Measurements from ENCODE around the gene GANAB. TPM values are rescaled to one million over a fixed set of nuclear protein-coding genes. Genes with fewer than 3 reads are reported as not detected.
A peak's percentile ranks its signal among the peaks of the same experiment; 100 is the strongest.

GANAB gene
- polyA plus RNA-seq, 3 donors from 2014 or later: 135 to 246 (median 167) TPM

DNA sequence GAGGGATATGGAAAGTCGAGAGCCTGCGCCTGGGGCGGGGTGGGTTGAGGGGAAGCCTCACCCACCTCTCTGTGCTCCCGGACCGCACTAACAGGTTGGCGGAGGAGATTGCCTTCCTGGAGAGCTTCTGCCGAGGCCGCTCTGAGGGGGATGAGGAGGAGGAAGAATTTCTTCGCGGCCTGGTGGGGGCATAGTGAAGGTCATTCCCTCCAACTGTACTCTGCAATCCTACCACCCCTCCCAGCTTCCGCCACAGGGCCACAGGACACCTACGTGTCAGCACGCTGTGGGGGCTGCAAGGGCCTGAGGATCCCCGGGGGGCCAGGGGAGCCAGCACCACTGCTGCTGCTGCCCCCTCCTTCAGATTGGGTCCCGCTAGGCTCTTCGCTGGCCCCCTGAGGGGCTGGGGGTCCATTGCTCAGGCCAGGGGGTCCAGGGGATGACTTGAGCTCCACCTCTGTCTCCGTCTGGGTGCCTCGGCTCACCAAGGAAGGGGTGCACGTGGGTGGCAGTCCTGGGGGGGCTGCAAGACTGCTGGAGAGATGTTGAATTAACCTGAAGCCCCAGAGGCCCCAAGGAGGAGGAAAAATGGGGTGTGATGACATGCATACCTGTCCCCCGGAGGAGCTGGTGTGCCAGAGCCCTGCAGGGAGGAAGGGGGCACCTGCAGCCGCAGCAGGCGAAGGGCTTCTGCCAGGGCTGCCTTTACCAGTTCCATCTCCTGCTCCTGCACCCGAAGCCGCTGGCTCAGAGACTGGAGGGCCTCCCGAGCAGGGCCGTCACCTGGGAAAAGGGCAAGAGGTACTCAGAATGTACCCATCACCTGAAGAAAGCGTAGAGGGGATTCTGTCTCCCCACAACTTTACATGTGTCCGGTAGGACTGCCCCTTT, 35.4 kb downstream of the GANAB start:
- peak overlapping the region; percentile 93 to 99 (median 94) for H3K4me3 Mint-ChIP-seq
- H3K27ac Mint-ChIP-seq: peak overlapping the region; percentile 94 to 99 (median 96)
- peaks cover 5 to 18% (median 11%) of the 10 kb centered on the region in 3 donors for H3K36me3 Mint-ChIP-seq
- peaks cover 22 to 31% of the 10 kb centered on the region in 2 donors for H3K4me1 Mint-ChIP-seq
- no peak for DNase-seq
- H3K9me3 Mint-ChIP-seq: no peaks in the 10 kb centered on the region
- peaks cover 0 to 9% (median 3%) of the 10 kb centered on the region in 3 donors for H3K27me3 Mint-ChIP-seq (ENCODE audit: low read depth in 3 of 3)

DNA sequence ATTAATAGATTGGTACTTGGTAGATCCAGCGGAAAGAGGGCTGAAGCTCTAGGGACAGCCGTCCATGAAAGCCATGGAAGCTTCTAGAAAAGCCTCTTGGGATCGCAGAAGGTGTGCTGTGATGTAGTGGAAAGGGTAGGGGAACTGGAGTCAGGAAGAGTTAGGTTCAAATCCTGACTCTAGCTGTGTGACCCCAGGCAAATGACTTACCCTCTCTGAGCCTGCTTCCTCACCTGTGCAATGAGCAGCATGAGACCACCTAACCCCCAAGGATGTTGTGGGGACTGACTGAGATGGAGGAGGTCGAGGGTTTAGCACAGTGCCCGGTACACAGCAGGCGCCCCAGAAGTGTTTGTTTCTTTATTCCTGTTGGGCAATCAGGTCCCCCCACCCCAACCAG, 36.0 kb downstream of the GANAB start:
- Mint-ChIP-seq H3K27ac (peak overlapping the region; percentile 64 to 98 (median 80)), H3K27me3 (ENCODE audit: low read depth in 3 of 3) (peaks cover 0 to 9% (median 3%) of the 10 kb centered on the region in 3 donors), H3K9me3 (no peaks in the 10 kb centered on the region), H3K4me1 (peaks cover 22 to 31% of the 10 kb centered on the region in 2 donors), H3K4me3 (peak overlapping the region; percentile 44 to 73 (median 66)), H3K36me3 (peaks cover 5 to 19% (median 11%) of the 10 kb centered on the region in 3 donors)
- no peak for DNase-seq

DNA sequence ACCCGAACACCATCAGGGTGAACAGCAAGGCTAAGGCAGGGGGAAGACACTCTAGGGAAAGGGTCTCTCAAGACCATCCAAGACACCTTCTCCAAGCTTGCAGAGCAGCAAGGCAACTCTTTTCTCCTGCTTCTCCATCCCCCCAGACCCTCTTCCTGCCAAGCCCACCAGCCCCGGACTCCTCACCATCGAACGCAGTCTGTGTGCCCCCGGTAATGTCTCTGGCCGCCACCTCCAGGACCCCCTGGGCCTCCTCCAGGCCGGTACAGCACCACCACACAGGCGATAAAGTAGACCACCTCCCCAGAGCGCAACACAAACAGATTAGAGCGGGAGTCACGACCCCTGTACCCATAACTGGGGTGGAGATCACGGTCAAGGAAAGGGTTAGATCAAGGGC, 37.6 kb downstream of the GANAB start:
- Mint-ChIP-seq H3K4me1 (peaks cover 22 to 34% of the 10 kb centered on the region in 2 donors), H3K27me3 (ENCODE audit: low read depth in 3 of 3) (peaks cover 0 to 9% (median 3%) of the 10 kb centered on the region in 3 donors), H3K4me3 (peak overlapping the region in 1 of 5 donors; percentile 25), H3K9me3 (no peaks in the 10 kb centered on the region), H3K36me3 (peaks cover 5 to 22% (median 16%) of the 10 kb centered on the region in 3 donors), H3K27ac (peak overlapping the region in 3 of 6 donors; percentile 13 to 39 (median 34))
- DNase-seq: no peak

DNA sequence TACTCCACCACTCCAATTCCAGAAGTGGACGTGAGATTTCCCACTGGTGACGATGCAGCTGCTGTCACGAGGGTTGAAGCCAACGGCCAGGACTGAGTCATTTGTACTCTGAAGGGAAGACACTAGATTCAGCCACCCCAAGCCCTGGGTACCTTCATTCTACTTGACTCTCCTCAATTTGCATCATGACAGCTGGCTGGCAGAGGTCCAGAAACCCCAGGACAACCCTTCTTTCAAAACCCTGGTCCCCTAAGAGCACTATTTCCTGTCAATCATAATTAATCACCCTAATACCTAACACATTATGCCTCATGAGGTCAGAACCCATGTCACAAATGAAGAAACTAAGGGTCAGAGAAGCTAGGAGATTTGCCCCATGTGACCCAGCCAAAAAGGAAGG, 38.7 kb downstream of the GANAB start:
- Mint-ChIP-seq H3K9me3 (no peaks in the 10 kb centered on the region), H3K4me1 (peaks cover 31 to 38% of the 10 kb centered on the region in 2 donors), H3K27me3 (ENCODE audit: low read depth in 3 of 3) (peaks cover 0 to 7% (median 3%) of the 10 kb centered on the region in 3 donors), H3K27ac (peak overlapping the region in 1 of 6 donors; percentile 72), H3K4me3 (no peak overlapping the region), H3K36me3 (peaks cover 5 to 28% (median 22%) of the 10 kb centered on the region in 3 donors)
- no peak for DNase-seq

DNA sequence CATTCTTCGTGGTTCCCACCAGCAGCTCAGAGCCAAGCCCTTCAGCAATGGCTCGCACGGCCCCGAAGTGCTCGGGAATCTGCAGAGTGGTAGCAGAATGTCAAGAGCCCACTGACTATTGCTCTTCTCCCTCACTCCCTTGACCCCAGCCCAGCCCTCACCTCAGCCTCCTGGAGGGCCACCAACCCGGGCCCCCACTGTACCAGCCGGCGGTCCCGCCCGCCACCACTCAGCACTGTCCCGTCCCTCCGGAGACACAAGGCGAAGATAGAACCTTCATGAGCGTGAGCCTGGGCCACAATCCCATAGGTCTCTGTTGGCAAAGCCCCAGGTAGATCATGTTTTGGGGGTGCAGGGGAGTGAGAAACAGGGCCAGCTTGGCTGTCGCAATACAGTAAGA, 40.5 kb downstream of the GANAB start:
- Mint-ChIP-seq H3K4me1 (peaks cover 27 to 34% of the 10 kb centered on the region in 2 donors), H3K27ac (no peak overlapping the region), H3K36me3 (peaks cover 5 to 31% (median 25%) of the 10 kb centered on the region in 3 donors), H3K9me3 (no peaks in the 10 kb centered on the region), H3K27me3 (ENCODE audit: low read depth in 3 of 3) (peaks cover 5 to 7% (median 6%) of the 10 kb centered on the region in 3 donors), H3K4me3 (no peak overlapping the region)
- no peak for DNase-seq

DNA sequence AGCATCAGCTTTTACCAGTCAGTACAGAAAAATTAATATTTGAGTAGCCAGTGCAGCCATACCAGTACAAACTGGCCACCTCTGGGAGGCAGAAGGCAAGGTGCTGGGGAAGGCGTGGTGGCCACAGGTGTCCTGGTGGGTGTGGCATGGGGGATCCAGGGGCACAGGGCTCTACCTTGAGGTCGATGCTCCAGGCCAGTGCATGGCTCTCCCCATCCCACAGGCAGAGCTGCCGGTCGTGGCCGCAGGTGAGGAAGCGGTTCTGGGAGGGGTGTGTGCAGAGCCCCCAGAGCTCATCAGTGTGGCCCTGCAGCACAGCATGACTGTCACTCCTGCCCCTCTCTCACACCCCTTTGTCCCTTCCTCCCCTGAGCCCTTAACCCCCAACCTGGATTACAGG, 40.9 kb downstream of the GANAB start:
- Mint-ChIP-seq H3K4me1 (peaks cover 30 to 35% of the 10 kb centered on the region in 2 donors), H3K36me3 (peaks cover 4 to 31% (median 25%) of the 10 kb centered on the region in 3 donors), H3K9me3 (no peaks in the 10 kb centered on the region), H3K27me3 (ENCODE audit: low read depth in 3 of 3) (peaks cover 5 to 7% (median 6%) of the 10 kb centered on the region in 3 donors), H3K27ac (no peak overlapping the region), H3K4me3 (no peak overlapping the region)
- DNase-seq: no peak

DNA sequence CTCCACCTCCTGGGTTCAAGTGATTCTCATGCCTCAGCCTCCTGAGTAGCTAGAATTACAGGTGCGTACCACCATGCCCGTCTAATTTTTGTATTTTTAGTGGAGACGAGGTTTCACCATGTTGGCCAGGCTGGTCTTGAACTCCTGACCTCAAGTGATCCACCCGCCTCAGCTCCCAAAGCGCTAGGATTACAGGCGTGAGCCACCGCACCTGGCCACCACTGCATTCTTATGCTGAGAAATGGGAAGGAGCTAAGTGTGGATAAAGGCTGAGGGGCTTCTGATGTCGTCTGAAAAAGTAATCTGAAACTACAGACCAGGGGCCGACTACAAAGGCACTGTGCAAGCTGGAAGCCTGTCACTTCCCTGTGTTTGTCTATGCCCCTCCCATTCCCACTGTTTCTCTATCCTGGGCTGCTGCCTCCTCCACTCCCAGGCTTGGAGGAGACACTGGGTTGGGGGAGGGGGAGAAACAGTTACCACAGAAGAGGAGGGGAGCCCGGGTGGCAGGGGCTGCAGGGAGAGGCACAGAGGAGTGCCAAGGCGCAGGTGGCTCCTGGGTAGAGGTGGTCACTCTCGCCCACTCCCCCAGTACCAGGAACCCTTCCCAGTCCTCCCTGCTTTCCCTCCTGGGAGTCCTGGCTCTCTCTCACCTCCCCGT, 41.8 kb downstream of the GANAB start:
- no peak for DNase-seq
- peak overlapping the region in 1 of 6 donors; percentile 61 for H3K27ac Mint-ChIP-seq
- H3K27me3 Mint-ChIP-seq (ENCODE audit: low read depth in 3 of 3): peaks cover 4 to 10% (median 5%) of the 10 kb centered on the region in 3 donors
- peaks cover 33 to 38% of the 10 kb centered on the region in 2 donors for H3K4me1 Mint-ChIP-seq
- H3K9me3 Mint-ChIP-seq: no peaks in the 10 kb centered on the region
- peak overlapping the region in 1 of 5 donors; percentile 61 for H3K4me3 Mint-ChIP-seq
- peaks cover under 1 to 29% (median 28%) of the 10 kb centered on the region in 3 donors for H3K36me3 Mint-ChIP-seq

DNA sequence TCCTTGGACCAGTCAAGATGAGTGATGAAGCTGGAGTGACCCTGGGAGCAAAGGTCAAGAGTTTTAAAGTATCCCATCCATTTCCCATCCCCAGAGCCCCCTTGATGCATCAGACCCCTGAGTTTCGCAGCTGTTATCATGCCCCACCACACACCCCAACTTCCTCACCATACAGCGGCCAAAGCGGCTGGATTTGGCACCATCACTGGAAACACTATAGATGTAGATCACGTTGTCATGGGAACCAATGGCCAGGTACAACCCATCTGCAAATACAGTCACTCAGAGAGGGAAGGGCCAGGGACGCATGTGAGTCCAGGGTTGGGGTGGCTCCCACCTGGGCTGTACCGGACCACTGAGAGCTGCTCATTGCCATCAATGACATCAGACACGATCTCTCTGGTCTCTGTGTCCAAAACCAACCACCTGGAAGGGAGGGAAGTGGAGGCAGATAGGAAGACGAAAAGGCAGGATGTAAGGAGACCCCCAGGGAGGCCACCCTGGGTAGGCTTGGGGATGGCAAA, 42.6 kb downstream of the GANAB start:
- no peak for DNase-seq
- Mint-ChIP-seq H3K9me3 (no peaks in the 10 kb centered on the region), H3K4me1 (peaks cover 41 to 44% of the 10 kb centered on the region in 2 donors), H3K36me3 (peaks cover 8 to 37% (median 35%) of the 10 kb centered on the region in 3 donors), H3K27ac (peak overlapping the region in 5 of 6 donors; percentile 42 to 73 (median 61)), H3K27me3 (ENCODE audit: low read depth in 3 of 3) (peaks cover 9 to 10% (median 10%) of the 10 kb centered on the region in 3 donors), H3K4me3 (peak overlapping the region in 4 of 5 donors; percentile 64 to 82 (median 80))

DNA sequence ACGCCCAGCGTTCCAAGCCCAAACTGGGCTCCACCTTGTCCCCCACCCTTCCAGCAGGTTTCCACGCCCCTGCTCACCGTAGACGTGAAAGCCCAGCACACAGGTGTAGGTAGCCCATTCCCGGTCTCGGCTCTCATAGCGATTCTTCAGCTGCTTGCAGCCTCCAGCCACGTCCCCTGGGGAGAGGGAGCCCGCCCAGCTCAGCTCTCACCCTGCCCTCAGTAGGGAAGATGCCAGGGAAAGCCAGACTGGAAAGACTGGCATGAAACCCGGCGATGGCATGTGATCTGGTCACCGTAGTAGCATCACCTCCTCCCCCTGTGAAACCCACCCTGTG, 43.4 kb downstream of the GANAB start:
- Mint-ChIP-seq H3K27me3 (ENCODE audit: low read depth in 3 of 3) (peaks cover 10 to 11% (median 11%) of the 10 kb centered on the region in 3 donors), H3K27ac (peak overlapping the region in 5 of 6 donors; percentile 17 to 78 (median 65)), H3K4me1 (peaks cover 48 to 49% of the 10 kb centered on the region in 2 donors), H3K9me3 (no peaks in the 10 kb centered on the region), H3K4me3 (peak overlapping the region; percentile 64 to 82 (median 78)), H3K36me3 (peaks cover 14 to 43% (median 41%) of the 10 kb centered on the region in 3 donors)
- no peak for DNase-seq

- no peak for DNase-seq
- Mint-ChIP-seq H3K4me1 (peaks cover 49 to 55% of the 10 kb centered on the region in 2 donors), H3K9me3 (no peaks in the 10 kb centered on the region), H3K27ac (peak overlapping the region; percentile 77 to 99 (median 92)), H3K27me3 (ENCODE audit: low read depth in 3 of 3) (peaks cover 10 to 11% (median 11%) of the 10 kb centered on the region in 3 donors), H3K36me3 (peaks cover 18 to 42% (median 35%) of the 10 kb centered on the region in 3 donors), H3K4me3 (peak overlapping the region; percentile 92 to 99 (median 97))
Observed at GRCh38 chr11:62602141-62603071, 44.0 kb downstream of the GANAB start.

DNA sequence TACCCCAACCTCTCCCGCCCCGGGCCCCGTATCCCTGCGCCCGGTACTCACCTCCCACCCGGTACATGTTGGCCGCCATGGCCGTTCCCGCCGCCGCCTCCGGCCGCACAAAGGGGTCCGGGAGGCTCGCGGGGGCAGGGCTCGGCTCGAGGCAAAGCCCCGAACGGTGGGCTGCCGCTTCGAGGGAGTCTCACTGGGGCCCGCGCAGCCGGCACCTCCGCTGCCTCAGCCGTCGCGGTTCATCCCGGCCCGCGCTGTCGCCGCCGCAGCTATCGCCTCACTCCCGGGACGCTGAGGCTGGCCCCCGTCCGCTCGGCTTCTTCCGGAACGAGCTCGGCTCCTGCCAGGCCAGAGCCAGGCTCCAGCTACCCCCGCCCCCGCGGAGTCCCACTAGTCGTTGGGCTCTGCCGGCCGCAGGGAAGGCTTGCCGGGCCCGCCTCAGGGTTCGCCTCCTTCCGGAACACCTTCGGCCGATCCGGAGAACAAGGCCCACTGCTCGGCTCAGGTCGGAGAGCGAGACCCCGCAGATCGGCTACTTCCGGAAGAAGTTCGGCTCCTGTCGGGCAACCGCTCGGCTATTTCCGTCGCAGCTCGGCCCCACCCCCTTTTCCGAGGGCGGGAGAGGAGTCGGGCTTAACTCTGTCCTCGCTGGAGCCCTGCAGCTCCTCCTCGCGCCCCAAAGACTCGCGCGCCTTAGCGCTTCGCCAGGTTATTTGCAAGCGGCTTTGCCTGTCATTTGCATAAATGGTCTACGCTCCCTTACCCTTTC, 44.9 kb downstream of the GANAB start, which contains the start of gene MTA2:
Gene MTA2 (minus strand): TSS at position 494 of the 769 bp plus-strand sequence. CDS start 415 bp downstream, at position 79.
- H3K36me3 Mint-ChIP-seq: peaks cover 22 to 45% (median 35%) of the 10 kb centered on the region in 3 donors
- peak within 1 kb of the TSS; percentile 93 to 99 (median 97) for H3K27ac Mint-ChIP-seq
- H3K4me3 Mint-ChIP-seq: peak within 1 kb of the TSS; percentile 92 to 99 (median 97)
- DNase-seq: peak; percentile 100
- H3K27me3 Mint-ChIP-seq (ENCODE audit: low read depth in 3 of 3): peaks cover 9 to 11% (median 10%) of the 10 kb centered on the region in 3 donors
- no peaks in the 10 kb centered on the region for H3K9me3 Mint-ChIP-seq
- H3K4me1 Mint-ChIP-seq: peaks cover 52 to 59% of the 10 kb centered on the region in 2 donors

GRCh38 chr11:62601122-62601371, 45.4 kb downstream of the GANAB start:
- no peaks in the 10 kb centered on the region for H3K9me3 Mint-ChIP-seq
- H3K36me3 Mint-ChIP-seq: peaks cover 22 to 43% (median 32%) of the 10 kb centered on the region in 3 donors
- DNase-seq: peak in 1 of 3 donors; percentile 49
- H3K4me3 Mint-ChIP-seq: peak overlapping the region; percentile 92 to 99 (median 97)
- peaks cover 52 to 59% of the 10 kb centered on the region in 2 donors for H3K4me1 Mint-ChIP-seq
- peaks cover 9 to 11% (median 10%) of the 10 kb centered on the region in 3 donors for H3K27me3 Mint-ChIP-seq (ENCODE audit: low read depth in 3 of 3)
- H3K27ac Mint-ChIP-seq: peak overlapping the region; percentile 93 to 99 (median 97)

All from immature natural killer cell (primary cell).